ENCODE data around the gene LATS2. TPM values are rescaled to one million over a fixed set of nuclear protein-coding genes. Genes with fewer than 3 reads are reported as not detected.

LATS2 gene
- total and polyA plus RNA-seq, 9 donors = 12.5 to 41.9 (median 22.8) TPM

- 95 to 98% (median 97%) methylated on average over 1 of the region's 1 CpG for WGBS, 3 donors
- no peak overlapping the region for H3K4me3 ChIP-seq
- no peak for TF ChIP-seq POLR2A (IDR thresholded peaks at IDR 0.05)
- TF ChIP-seq CTCF (IDR thresholded peaks at IDR 0.05) = no peak
- no peak for TF ChIP-seq EP300 (IDR thresholded peaks at IDR 0.05)
- intact Hi-C loops (cut with DNase I) = no loop called here
- no peaks in the 10 kb centered on the region for H3K36me3 ChIP-seq
- H3K27me3 ChIP-seq = no peaks in the 10 kb centered on the region
- no peaks in the 10 kb centered on the region for H3K9me3 ChIP-seq
- DNase-seq = no peak
- no peak overlapping the region for H3K27ac ChIP-seq
- H3K4me1 ChIP-seq (ENCODE audit: insufficient read depth) = no peaks in the 10 kb centered on the region
Measured at GRCh38 chr13:21088534-21088933, 27.1 kb upstream of the LATS2 start.

- no peaks in the 10 kb centered on the region for H3K4me1 ChIP-seq (ENCODE audit: insufficient read depth)
- H3K27ac ChIP-seq = no peak overlapping the region
- H3K27me3 ChIP-seq = no peaks in the 10 kb centered on the region
- H3K36me3 ChIP-seq = no peaks in the 10 kb centered on the region
- H3K4me3 ChIP-seq = no peak overlapping the region
- H3K9me3 ChIP-seq = no peaks in the 10 kb centered on the region
- DNase-seq = no peak
- intact Hi-C loops (cut with DNase I) = no loop called here
- TF ChIP-seq EP300 (IDR thresholded peaks at IDR 0.05) = no peak
- no peak for TF ChIP-seq CTCF (IDR thresholded peaks at IDR 0.05)
- TF ChIP-seq POLR2A (IDR thresholded peaks at IDR 0.05) = no peak
- WGBS, 3 donors = 89 to 92% (median 91%) methylated on average over 2 of the region's 2 CpGs
Measured at GRCh38 chr13:21086929-21087328, 25.5 kb upstream of the LATS2 start.

GRCh38 chr13:21081926-21082325 is 20.5 kb upstream of the LATS2 start:
- TF ChIP-seq EP300 (IDR thresholded peaks at IDR 0.05) = no peak
- TF ChIP-seq CTCF (IDR thresholded peaks at IDR 0.05) = no peak
- TF ChIP-seq POLR2A (IDR thresholded peaks at IDR 0.05) = no peak
- intact Hi-C loops (cut with DNase I) = no loop called here
- H3K36me3 ChIP-seq = no peaks in the 10 kb centered on the region
- no peak overlapping the region for H3K27ac ChIP-seq
- no peak for DNase-seq
- no peak overlapping the region for H3K4me3 ChIP-seq
- H3K9me3 ChIP-seq = no peaks in the 10 kb centered on the region
- H3K4me1 ChIP-seq (ENCODE audit: insufficient read depth) = no peaks in the 10 kb centered on the region
- H3K27me3 ChIP-seq = no peaks in the 10 kb centered on the region
- 88 to 94% (median 89%) methylated on average over 7 of the region's 7 CpGs for WGBS, 3 donors

- intact Hi-C loops (cut with DNase I) = no loop called here
- H3K27ac ChIP-seq = no peak overlapping the region
- H3K9me3 ChIP-seq = no peaks in the 10 kb centered on the region
- WGBS, 3 donors = 59 to 63% (median 62%) methylated on average over 3 of the region's 3 CpGs
- no peaks in the 10 kb centered on the region for H3K4me1 ChIP-seq (ENCODE audit: insufficient read depth)
- H3K36me3 ChIP-seq = no peaks in the 10 kb centered on the region
- H3K27me3 ChIP-seq = no peaks in the 10 kb centered on the region
- H3K4me3 ChIP-seq = no peak overlapping the region
- DNase-seq = no peak
- TF ChIP-seq CTCF (IDR thresholded peaks at IDR 0.05) (no peak), EP300 (IDR thresholded peaks at IDR 0.05) (no peak), POLR2A (IDR thresholded peaks at IDR 0.05) (no peak)
Measured at GRCh38 chr13:21080593-21080891, 19.2 kb upstream of the LATS2 start.

All from ovary (tissue), 9 donors.